Neuronal stem cell (in vitro differentiated cells): Measurements from ENCODE around the gene NFIB.
A peak's percentile ranks its signal among the peaks of the same experiment; 100 is the strongest.

Source experiments
- DNase-seq: peaks from one replicate; pipeline ENCODE4 v3.0.0-alpha.2; 2013; ENCODE audit warnings: low spot score
- H2AFZ ChIP-seq: one replicate; pipeline ENCODE4 v1.6.1; 2013; ENCODE audit warnings: mild to moderate bottlenecking, low read length, inconsistent platforms
- H2AK5ac ChIP-seq: 2 replicates; pipeline ENCODE4 v1.6.1; 2013; ENCODE audit warnings: low read depth, mild to moderate bottlenecking, inconsistent platforms, low read length, moderate library complexity, mixed read lengths
- H2BK120ac ChIP-seq: 2 replicates; pipeline ENCODE4 v1.6.1; 2013; ENCODE audit warnings: low read depth, mild to moderate bottlenecking, inconsistent platforms, low read length, moderate library complexity, mixed read lengths
- H2BK12ac ChIP-seq: one replicate; pipeline ENCODE4 v1.6.1; 2013; ENCODE audit warnings: low read length, inconsistent platforms
- H2BK15ac ChIP-seq: 2 replicates; pipeline ENCODE4 v1.6.1; 2013; ENCODE audit warnings: mild to moderate bottlenecking, low read length, inconsistent platforms, mixed read lengths
- H2BK5ac ChIP-seq: one replicate; pipeline ENCODE4 v1.6.1; 2013; ENCODE audit warnings: inconsistent platforms, mild to moderate bottlenecking, low read length, moderate library complexity
- H3K14ac ChIP-seq: one replicate; pipeline ENCODE4 v1.6.1; 2013; ENCODE audit warnings: low read length, inconsistent platforms
- H3K18ac ChIP-seq: 2 replicates; pipeline ENCODE4 v1.6.1; 2013; ENCODE audit warnings: low read length, inconsistent platforms
- H3K23ac ChIP-seq: 2 replicates; pipeline ENCODE4 v1.6.1; 2013; ENCODE audit warnings: low read depth, mild to moderate bottlenecking, mixed read lengths, low read length, inconsistent platforms; ENCODE audit not compliant: poor library complexity
- H3K27ac ChIP-seq: replicated peaks from 3 replicates; pipeline ENCODE4 v1.5.1; 2013; ENCODE audit warnings: low read length, inconsistent platforms
- H3K27me3 ChIP-seq, 3 experiments: 2 replicates each; pipeline ENCODE4 v1.6.1; 2013; ENCODE audit warnings: low read length in 3 of 3, mild to moderate bottlenecking in 2 of 3, inconsistent platforms in 1 of 3, low read depth in 1 of 3, mixed read lengths in 1 of 3, moderate library complexity in 1 of 3; ENCODE audit not compliant: control insufficient read depth in 3 of 3, insufficient read depth in 3 of 3
- H3K36me3 ChIP-seq, 2 donors: replicated peaks in 1 of 2; 2 replicates each; pipeline ENCODE4 v1.6.1; 2013; ENCODE audit warnings: low read length in 2 of 2; ENCODE audit not compliant: control insufficient read depth in 2 of 2, insufficient read depth in 2 of 2
- H3K4ac ChIP-seq: 2 replicates; pipeline ENCODE4 v1.6.1; 2013; ENCODE audit warnings: inconsistent platforms, mild to moderate bottlenecking, low read length, moderate library complexity
- H3K4me1 ChIP-seq, 2 donors: 1 replicate in 1 of 2; 2 replicates in 1 of 2; pipeline ENCODE4 v1.6.1; 2013; ENCODE audit warnings: low read length in 2 of 2, low read depth in 1 of 2; ENCODE audit not compliant: control insufficient read depth in 2 of 2, insufficient read depth in 1 of 2
- H3K4me2 ChIP-seq: one replicate; pipeline ENCODE4 v1.6.1; 2013; ENCODE audit warnings: mild to moderate bottlenecking, low read length, inconsistent platforms; ENCODE audit not compliant: insufficient read depth, poor library complexity, severe bottlenecking
- H3K4me3 ChIP-seq, 2 donors: 2 replicates each; pipeline ENCODE4 v1.5.1; 2013; ENCODE audit warnings: low read length in 2 of 2, mild to moderate bottlenecking in 2 of 2, inconsistent platforms in 1 of 2, moderate library complexity in 1 of 2
- H3K79me1 ChIP-seq: one replicate; pipeline ENCODE4 v1.6.1; 2013; ENCODE audit warnings: low read depth, mild to moderate bottlenecking, inconsistent platforms, low read length, moderate library complexity
- H3K9ac ChIP-seq: one replicate; pipeline ENCODE4 v1.6.1; 2013; ENCODE audit warnings: mild to moderate bottlenecking, low read depth, low read length, inconsistent platforms; ENCODE audit not compliant: poor library complexity
- H3K9me3 ChIP-seq, 2 donors: replicated peaks in 1 of 2; 2 replicates each; pipeline versions ENCODE3 to v1.6.1; 2013; ENCODE audit warnings: low read length in 2 of 2, mild to moderate bottlenecking in 2 of 2, inconsistent platforms in 1 of 2, low read depth in 1 of 2, mixed read lengths in 1 of 2, moderate library complexity in 1 of 2; ENCODE audit not compliant: control insufficient read depth in 2 of 2, insufficient read depth in 1 of 2
- H4K8ac ChIP-seq: one replicate; pipeline ENCODE4 v1.6.1; 2013; ENCODE audit warnings: low read depth, mild to moderate bottlenecking, inconsistent platforms, low read length, moderate library complexity
- H4K91ac ChIP-seq: one replicate; pipeline ENCODE4 v1.6.1; 2013; ENCODE audit warnings: low read length, low read depth, mild to moderate bottlenecking, inconsistent platforms; ENCODE audit not compliant: poor library complexity
- WGBS, 2 donors: extraction: QIAGEN DNeasy Blood & Tissue Kit; methylation state at CpG; one replicate each; pipeline ENCODE4 v1.1.7; 2013; ENCODE audit warnings: missing lambda C conversion rate in 2 of 2, mixed read lengths in 1 of 2; ENCODE audit not compliant: insufficient read length in 2 of 2, insufficient replicate concordance in 1 of 2; ENCODE audit errors: extremely low coverage in 2 of 2; 5-methylcytosine and 5-hydroxymethylcytosine counted together

Gene NFIB

GRCh38 chr9:14277761-14278160 lies 36.2 kb downstream of the NFIB start:
- H2BK5ac ChIP-seq, result no peak overlapping the region
- H3K27ac ChIP-seq, result no peak overlapping the region
- no peak overlapping the region for H2BK15ac ChIP-seq
- H3K23ac ChIP-seq, result no peak overlapping the region
- no peaks in the 10 kb centered on the region for H3K36me3 ChIP-seq
- H3K4ac ChIP-seq, result no peak overlapping the region
- no peaks in the 10 kb centered on the region for H3K27me3 ChIP-seq
- DNase-seq, result no peak
- no peak overlapping the region for H3K4me2 ChIP-seq
- no peak overlapping the region for H2BK12ac ChIP-seq
- no peak overlapping the region for H3K9ac ChIP-seq
- no peaks in the 10 kb centered on the region for H3K79me1 ChIP-seq
- WGBS, 2 donors, result no CpG with 5 or more reads among the region's 3 CpGs
- no peak overlapping the region for H4K91ac ChIP-seq
- H3K18ac ChIP-seq, result no peak overlapping the region
- peaks cover 7 to 18% of the 10 kb centered on the region in 2 donors for H3K4me1 ChIP-seq
- H2BK120ac ChIP-seq, result no peak overlapping the region
- no peak overlapping the region for H4K8ac ChIP-seq
- no peak overlapping the region for H2AK5ac ChIP-seq
- H3K4me3 ChIP-seq, result no peak overlapping the region
- H3K9me3 ChIP-seq, result no peaks in the 10 kb centered on the region
- H3K14ac ChIP-seq, result no peak overlapping the region
- H2AFZ ChIP-seq, result no peak overlapping the region

GRCh38 chr9:14277244-14277643 lies 36.7 kb downstream of the NFIB start:
- Histone ChIP-seq H3K27ac (no peak overlapping the region), H3K9me3 (no peaks in the 10 kb centered on the region), H2BK120ac (no peak overlapping the region), H3K14ac (no peak overlapping the region), H2AFZ (no peak overlapping the region), H3K4me2 (no peak overlapping the region), H2BK12ac (no peak overlapping the region), H3K4me1 (peaks cover 7 to 18% of the 10 kb centered on the region in 2 donors), H4K91ac (no peak overlapping the region), H2BK5ac (no peak overlapping the region), H4K8ac (no peak overlapping the region), H3K4ac (no peak overlapping the region), H2BK15ac (no peak overlapping the region), H2AK5ac (no peak overlapping the region), H3K27me3 (no peaks in the 10 kb centered on the region), H3K36me3 (no peaks in the 10 kb centered on the region), H3K18ac (no peak overlapping the region), H3K9ac (no peak overlapping the region), H3K4me3 (no peak overlapping the region), H3K23ac (no peak overlapping the region), H3K79me1 (no peaks in the 10 kb centered on the region)
- no peak for DNase-seq
- WGBS, 2 donors, result no CpG with 5 or more reads among the region's 8 CpGs

GRCh38 chr9:14275331-14275730 lies 38.6 kb downstream of the NFIB start:
- Histone ChIP-seq H2BK120ac (no peak overlapping the region), H3K27me3 (no peaks in the 10 kb centered on the region), H4K91ac (no peak overlapping the region), H3K14ac (no peak overlapping the region), H3K36me3 (no peaks in the 10 kb centered on the region), H2BK5ac (no peak overlapping the region), H3K4me2 (no peak overlapping the region), H2BK12ac (no peak overlapping the region), H3K4me3 (no peak overlapping the region), H2AFZ (no peak overlapping the region), H4K8ac (no peak overlapping the region), H3K9me3 (no peaks in the 10 kb centered on the region), H2BK15ac (no peak overlapping the region), H3K9ac (no peak overlapping the region), H3K27ac (no peak overlapping the region), H3K23ac (no peak overlapping the region), H3K18ac (no peak overlapping the region), H2AK5ac (no peak overlapping the region), H3K4me1 (peaks cover 12 to 20% of the 10 kb centered on the region in 2 donors), H3K79me1 (no peaks in the 10 kb centered on the region), H3K4ac (no peak overlapping the region)
- DNase-seq, result no peak
- WGBS, 2 donors, result no CpG with 5 or more reads among the region's 5 CpGs

GRCh38 chr9:14273696-14274121 lies 40.2 kb downstream of the NFIB start:
- no CpG with 5 or more reads among the region's 4 CpGs for WGBS, 2 donors
- no peaks in the 10 kb centered on the region for H3K9me3 ChIP-seq

More at GRCh38 chr9:14273696-14274121, 40.2 kb downstream of the NFIB start:
- Histone ChIP-seq H3K14ac (no peak overlapping the region), H3K4me1 (peaks cover 12 to 20% of the 10 kb centered on the region in 2 donors), H3K79me1 (no peaks in the 10 kb centered on the region), H2AK5ac (no peak overlapping the region), H3K36me3 (no peaks in the 10 kb centered on the region), H3K4me3 (peak overlapping the region in 1 of 2 donors; percentile 2), H3K4me2 (no peak overlapping the region), H2BK12ac (no peak overlapping the region), H3K27ac (no peak overlapping the region), H4K8ac (no peak overlapping the region), H2BK5ac (no peak overlapping the region), H2BK15ac (no peak overlapping the region), H3K9ac (no peak overlapping the region), H3K18ac (no peak overlapping the region), H3K23ac (no peak overlapping the region), H4K91ac (no peak overlapping the region), H2BK120ac (no peak overlapping the region), H2AFZ (peak overlapping the region; percentile 86), H3K4ac (no peak overlapping the region), H3K27me3 (no peaks in the 10 kb centered on the region)
- no peak for DNase-seq
